ENCODE data around the gene ALS2.

The ALS2 gene

GRCh38 chr2:201758873-201759272, 21.9 kb downstream of the ALS2 start:
- Histone ChIP-seq H3K4me3 (replicated peaks; ENCODE audit: insufficient read depth, low read length) (no peak overlapping the region), H3K27me3 (ENCODE audit: insufficient read depth, poor library complexity, severe bottlenecking) (no peaks in the 10 kb centered on the region), H3K27ac (replicated peaks) (no peak overlapping the region)
- no peak for DNase-seq (ENCODE audit: low read depth in 1 of 2, low spot score in 1 of 2)
- TF ChIP-seq POLR2AphosphoS5 (IDR thresholded peaks at IDR 0.05; ENCODE audit: low read depth) (no peak), GABPA (IDR thresholded peaks at IDR 0.05; ENCODE audit: low read depth) (no peak), SPI1 (IDR thresholded peaks at IDR 0.05; ENCODE audit: borderline replicate concordance, low read depth) (no peak), CTCF (IDR thresholded peaks at IDR 0.05; ENCODE audit: insufficient read depth, low read length) (no peak)
- TF ChIP-seq, protein P1, sequence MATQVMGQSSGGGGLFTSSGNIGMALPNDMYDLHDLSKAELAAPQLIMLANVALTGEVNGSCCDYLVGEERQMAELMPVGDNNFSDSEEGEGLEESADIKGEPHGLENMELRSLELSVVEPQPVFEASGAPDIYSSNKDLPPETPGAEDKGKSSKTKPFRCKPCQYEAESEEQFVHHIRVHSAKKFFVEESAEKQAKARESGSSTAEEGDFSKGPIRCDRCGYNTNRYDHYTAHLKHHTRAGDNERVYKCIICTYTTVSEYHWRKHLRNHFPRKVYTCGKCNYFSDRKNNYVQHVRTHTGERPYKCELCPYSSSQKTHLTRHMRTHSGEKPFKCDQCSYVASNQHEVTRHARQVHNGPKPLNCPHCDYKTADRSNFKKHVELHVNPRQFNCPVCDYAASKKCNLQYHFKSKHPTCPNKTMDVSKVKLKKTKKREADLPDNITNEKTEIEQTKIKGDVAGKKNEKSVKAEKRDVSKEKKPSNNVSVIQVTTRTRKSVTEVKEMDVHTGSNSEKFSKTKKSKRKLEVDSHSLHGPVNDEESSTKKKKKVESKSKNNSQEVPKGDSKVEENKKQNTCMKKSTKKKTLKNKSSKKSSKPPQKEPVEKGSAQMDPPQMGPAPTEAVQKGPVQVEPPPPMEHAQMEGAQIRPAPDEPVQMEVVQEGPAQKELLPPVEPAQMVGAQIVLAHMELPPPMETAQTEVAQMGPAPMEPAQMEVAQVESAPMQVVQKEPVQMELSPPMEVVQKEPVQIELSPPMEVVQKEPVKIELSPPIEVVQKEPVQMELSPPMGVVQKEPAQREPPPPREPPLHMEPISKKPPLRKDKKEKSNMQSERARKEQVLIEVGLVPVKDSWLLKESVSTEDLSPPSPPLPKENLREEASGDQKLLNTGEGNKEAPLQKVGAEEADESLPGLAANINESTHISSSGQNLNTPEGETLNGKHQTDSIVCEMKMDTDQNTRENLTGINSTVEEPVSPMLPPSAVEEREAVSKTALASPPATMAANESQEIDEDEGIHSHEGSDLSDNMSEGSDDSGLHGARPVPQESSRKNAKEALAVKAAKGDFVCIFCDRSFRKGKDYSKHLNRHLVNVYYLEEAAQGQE (IDR thresholded peaks at IDR 0.05; ENCODE audit: insufficient replicate concordance, low read depth) = no peak

GRCh38 chr2:201758234-201758633, 22.5 kb downstream of the ALS2 start:
- TF ChIP-seq GABPA (IDR thresholded peaks at IDR 0.05; ENCODE audit: low read depth) (no peak), POLR2AphosphoS5 (IDR thresholded peaks at IDR 0.05; ENCODE audit: low read depth) (no peak)
- no peak overlapping the region for H3K27ac ChIP-seq (replicated peaks)
- H3K4me3 ChIP-seq (replicated peaks; ENCODE audit: insufficient read depth, low read length) = no peak overlapping the region
- no peaks in the 10 kb centered on the region for H3K27me3 ChIP-seq (ENCODE audit: insufficient read depth, poor library complexity, severe bottlenecking)
- DNase-seq (ENCODE audit: low read depth in 1 of 2, low spot score in 1 of 2) = no peak

DNA sequence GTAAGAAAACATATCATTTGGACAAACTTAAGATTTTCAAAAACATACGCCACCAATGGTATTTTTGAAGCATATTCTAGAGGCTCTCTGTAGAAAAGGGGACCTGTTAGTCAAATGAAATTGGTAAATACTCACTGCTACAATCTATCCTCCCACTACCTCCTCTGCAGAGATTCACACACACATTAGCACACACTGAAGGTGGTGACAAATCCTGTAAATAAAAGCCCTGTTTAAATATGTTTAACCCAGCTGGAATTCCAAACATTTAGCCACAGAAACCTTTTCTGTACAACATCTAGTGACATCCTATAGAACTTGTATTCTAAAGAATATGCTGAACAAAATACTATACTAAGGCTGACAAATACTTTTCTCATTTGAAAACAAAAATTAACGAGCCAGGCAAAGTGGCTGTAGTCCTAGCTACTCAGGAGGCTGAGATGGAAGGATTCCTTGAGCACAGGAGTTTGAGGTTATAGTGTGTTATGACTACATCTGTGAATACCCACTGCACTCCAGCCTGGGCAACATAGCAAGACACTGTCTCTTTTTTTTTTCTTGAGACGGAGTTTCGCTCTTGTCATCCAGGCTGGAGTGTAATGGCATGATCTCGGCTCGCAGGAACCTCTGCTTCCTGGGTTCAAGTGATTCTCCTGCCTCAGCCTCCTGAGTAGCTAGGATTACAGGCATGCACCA, 25.9 kb downstream of the ALS2 start:
- DNase-seq (ENCODE audit: low read depth in 1 of 2, low spot score in 1 of 2) = no peak
- no peaks in the 10 kb centered on the region for H3K27me3 ChIP-seq (ENCODE audit: insufficient read depth, poor library complexity, severe bottlenecking)
- TF ChIP-seq, protein P1 (IDR thresholded peaks at IDR 0.05; ENCODE audit: insufficient replicate concordance, low read depth) = no peak
- TF ChIP-seq SPI1 (IDR thresholded peaks at IDR 0.05; ENCODE audit: borderline replicate concordance, low read depth) = no peak
- H3K4me3 ChIP-seq (replicated peaks; ENCODE audit: insufficient read depth, low read length) = no peak overlapping the region
- H3K27ac ChIP-seq (replicated peaks) = no peak overlapping the region

DNA sequence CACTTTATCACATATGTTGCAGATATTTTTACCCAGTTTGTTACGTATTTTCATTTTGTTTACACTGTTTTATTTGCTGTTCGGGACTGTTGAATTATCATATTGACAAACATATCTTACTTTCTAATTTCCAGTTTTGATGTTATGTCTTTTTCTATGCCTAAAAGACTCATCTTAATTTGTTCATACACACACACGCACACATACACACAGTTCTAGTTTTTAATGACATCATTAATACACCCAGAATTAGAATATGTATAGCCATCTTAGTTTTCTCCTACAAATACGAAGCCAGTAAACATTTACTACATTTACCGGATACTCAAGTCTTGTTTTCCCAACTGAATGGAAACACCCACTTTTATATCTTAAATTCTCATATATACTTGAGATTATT, 29.2 kb downstream of the ALS2 start:
- H3K27me3 ChIP-seq (ENCODE audit: insufficient read depth, poor library complexity, severe bottlenecking) = no peaks in the 10 kb centered on the region
- TF ChIP-seq POLR2AphosphoS5 (IDR thresholded peaks at IDR 0.05; ENCODE audit: low read depth) (no peak), CTCF (IDR thresholded peaks at IDR 0.05; ENCODE audit: insufficient read depth, low read length) (no peak), SPI1 (IDR thresholded peaks at IDR 0.05; ENCODE audit: borderline replicate concordance, low read depth) (no peak), GABPA (IDR thresholded peaks at IDR 0.05; ENCODE audit: low read depth) (no peak)
- TF ChIP-seq, protein P1 (IDR thresholded peaks at IDR 0.05; ENCODE audit: insufficient replicate concordance, low read depth) = no peak

More for the DNA sequence above, 29.2 kb downstream of the ALS2 start:
- DNase-seq (ENCODE audit: low read depth in 1 of 2, low spot score in 1 of 2) = no peak
- Histone ChIP-seq H3K4me3 (replicated peaks; ENCODE audit: insufficient read depth, low read length) (no peak overlapping the region), H3K27ac (replicated peaks) (no peak overlapping the region)
